Retinal pigment epithelial cell (primary cell): ENCODE results near the gene VASH2.
A peak's percentile ranks its signal among the peaks of the same experiment; 100 is the strongest.

Source experiments
- DNase-seq: peaks from one replicate; pipeline ENCODE4 v3.0.0-alpha.2; 2010; ENCODE audit warnings: low read depth
- H3K4me3 ChIP-seq: 2 replicates; pipeline ENCODE4 v1.5.1; 2011; ENCODE audit warnings: mild to moderate bottlenecking, low read length, control low read depth, moderate library complexity
- CTCF ChIP-seq: conservative IDR thresholded peaks from 2 replicates; pipeline ENCODE4 v1.5.1; 2011; ENCODE audit warnings: low read depth, low read length, control low read depth, inconsistent platforms

VASH2 gene

GRCh38 chr1:212976586-212976985 is 26.2 kb downstream of the VASH2 start:
- no peak overlapping the region for H3K4me3 ChIP-seq
- no peak for DNase-seq
- TF ChIP-seq CTCF = no peak

- no peak for TF ChIP-seq CTCF
- no peak for DNase-seq
- no peak overlapping the region for H3K4me3 ChIP-seq
Observed at GRCh38 chr1:212977781-212978645, 27.7 kb downstream of the VASH2 start.

GRCh38 chr1:212979340-212980122 is 29.2 kb downstream of the VASH2 start:
- H3K4me3 ChIP-seq = no peak overlapping the region
- TF ChIP-seq CTCF = no peak
- DNase-seq = no peak

GRCh38 chr1:212980123-212980785 is 29.9 kb downstream of the VASH2 start:
- no peak for TF ChIP-seq CTCF
- DNase-seq = peak; percentile 30
- H3K4me3 ChIP-seq = no peak overlapping the region

- no peak overlapping the region for H3K4me3 ChIP-seq
- no peak for TF ChIP-seq CTCF
- peak; percentile 64 for DNase-seq
Observed at GRCh38 chr1:212981025-212981495, 30.7 kb downstream of the VASH2 start.

GRCh38 chr1:212981571-212982328 is 31.4 kb downstream of the VASH2 start:
- DNase-seq = peak; percentile 62
- H3K4me3 ChIP-seq = no peak overlapping the region
- no peak for TF ChIP-seq CTCF
